Right hindlimb (tissue), 1 donor: Measurements from ENCODE around the gene CFAP57.

Source experiments
- DNase-seq: peaks from one replicate; pipeline ENCODE4 v3.0.0-alpha.2; 2018

The CFAP57 gene

DNA sequence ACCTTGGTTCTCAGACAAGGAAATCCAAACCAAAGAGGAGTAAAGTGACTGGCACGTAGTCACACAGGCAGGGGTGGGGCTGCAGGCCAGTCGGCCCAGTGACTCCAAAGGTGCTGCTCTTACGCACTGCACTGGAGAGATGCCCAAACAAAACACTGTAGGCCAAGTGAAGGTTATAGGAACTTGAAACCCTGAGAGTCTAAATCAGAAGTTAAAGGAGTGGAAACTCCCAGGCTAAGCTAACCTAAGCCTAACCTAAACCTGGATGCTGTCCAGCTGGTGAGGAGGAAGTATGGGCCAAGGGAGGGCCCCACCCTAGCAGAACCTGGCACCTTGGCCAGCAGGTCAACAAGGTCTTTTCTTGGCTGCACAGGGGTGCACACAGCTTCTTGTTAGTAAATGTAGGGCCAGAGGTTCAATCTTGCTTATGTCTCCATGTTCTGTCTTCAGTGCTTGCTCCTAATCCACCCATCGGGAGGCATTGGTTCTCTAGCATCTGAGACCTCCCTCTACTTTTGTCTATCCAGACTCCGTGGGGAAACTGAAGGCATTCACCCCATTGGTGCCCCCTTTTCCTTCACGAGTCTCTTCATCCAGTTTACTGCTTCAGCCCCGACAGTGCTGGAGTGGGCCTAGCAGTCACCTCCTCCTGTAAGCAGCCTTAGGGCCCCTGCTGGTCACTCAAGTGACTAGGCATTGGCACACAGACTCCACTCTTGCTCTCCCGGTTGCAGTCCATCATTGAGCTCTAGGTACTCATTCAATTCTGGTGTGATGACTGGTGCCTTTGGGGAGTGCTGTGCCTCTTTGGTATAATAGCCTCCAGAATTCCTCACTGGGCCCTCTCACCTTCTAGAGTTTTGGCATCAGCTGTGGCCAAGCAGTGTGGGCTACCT is 84.8 kb downstream of the CFAP57 start:
- DNase-seq = no peak

DNA sequence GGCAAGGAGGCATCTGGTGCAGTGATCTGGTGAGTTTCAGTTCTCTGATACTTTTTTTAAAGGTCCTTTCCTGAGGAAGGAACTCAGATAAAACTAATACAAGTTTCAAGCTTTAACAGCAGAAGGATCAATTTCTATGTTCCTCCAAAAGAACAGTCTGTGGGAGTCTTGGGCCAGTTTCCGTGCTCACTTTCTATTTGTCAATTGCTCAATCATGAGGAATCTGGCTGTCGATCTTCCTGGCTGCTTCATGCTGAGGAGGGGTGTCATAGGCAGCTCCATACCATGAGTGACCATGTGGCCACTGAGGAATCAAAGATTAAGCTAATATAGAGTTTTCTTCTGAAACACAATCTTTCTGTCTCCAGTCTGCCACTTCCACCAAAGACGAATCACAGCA is 86.2 kb downstream of the CFAP57 start:
- no peak for DNase-seq

DNA sequence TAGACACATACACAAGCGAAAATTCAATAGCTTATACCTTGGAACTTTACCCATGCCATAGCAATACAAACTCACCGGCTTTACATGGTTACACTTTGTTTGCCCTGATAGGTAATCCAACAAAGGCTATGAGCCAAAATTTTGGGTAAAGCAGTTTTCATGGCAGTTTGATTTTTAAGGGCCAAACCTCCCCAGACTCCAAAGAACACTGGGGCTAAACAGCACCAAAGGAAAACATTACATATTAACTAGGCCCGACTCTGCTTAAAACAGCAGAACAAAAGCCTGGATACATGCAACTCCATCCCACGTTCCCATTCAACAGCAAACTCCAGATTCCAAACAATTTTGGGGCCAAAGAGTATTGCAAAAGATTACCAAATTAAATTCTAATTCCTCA is 93.3 kb downstream of the CFAP57 start:
- DNase-seq = no peak

DNA sequence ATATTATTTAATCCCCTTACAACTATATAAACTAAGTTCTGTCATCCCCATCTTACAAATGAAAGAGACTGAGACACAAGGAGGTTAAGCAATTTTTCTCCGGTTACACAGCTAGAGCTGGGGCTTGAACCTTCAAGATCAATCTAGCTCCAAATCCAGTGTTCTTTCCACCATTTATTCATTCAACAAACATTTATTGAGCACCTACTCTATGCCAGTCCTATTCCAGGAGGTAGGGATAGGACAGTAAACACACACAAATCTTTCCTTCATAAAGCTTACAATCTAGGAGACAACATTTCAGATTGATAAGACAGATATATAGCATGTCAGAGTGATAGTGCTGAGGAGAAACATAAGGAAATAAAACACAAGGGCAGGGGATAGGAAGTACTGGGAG is 94.8 kb downstream of the CFAP57 start:
- DNase-seq = no peak

DNA sequence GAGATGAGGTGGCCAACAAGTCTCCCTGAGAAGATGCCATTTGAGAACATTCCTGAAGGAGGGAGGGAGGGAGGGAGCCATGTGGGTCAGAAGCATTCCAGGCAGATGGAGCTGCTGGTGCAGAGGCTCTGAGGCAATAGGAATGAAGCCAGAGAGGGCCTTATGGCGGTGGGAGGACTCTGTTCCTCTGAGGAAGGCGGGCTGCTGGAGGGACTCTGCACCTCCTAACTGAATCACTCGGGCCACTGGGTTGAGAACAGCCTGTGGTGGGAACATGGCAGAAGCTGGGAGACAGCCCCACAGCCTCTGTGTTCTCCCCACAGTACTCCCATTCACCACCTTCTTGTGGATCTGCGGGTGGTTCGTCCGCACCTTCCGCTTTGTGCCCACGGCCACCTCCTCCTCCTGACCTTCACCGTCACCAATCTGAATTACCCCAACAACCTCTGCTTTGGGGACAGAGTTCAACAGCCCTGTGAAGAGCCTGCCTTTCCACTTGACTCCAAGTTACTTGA is 95.2 kb downstream of the CFAP57 start:
- no peak for DNase-seq

DNA sequence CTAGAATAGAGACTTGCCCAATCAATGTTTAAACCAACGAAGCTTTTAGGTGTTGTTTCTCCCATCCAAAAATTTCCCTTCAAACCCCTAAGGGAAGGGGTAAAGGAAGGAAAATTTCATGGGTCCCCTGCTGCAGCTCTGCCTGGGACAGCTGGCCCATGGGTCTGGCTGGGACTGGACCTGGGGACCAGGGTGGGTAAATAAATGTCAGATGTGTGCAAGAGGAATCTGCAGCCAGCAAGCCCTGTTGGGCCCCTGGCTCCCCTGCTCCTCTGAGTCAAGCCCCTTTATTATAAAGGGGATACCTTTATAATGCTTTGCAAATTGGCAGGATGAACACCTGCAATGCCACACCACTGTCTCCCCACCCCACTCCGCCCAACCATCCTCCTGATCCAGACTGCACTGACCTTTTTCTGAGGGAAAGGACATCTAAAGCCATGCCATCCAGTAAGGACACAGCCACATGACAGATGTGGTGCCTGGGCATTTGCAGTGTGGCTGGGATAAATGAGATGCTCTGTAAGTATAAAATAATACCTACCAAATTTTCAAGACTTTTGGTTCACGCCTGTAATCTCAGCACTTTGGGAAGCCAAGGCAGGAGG is 95.8 kb downstream of the CFAP57 start:
- no peak for DNase-seq

DNA sequence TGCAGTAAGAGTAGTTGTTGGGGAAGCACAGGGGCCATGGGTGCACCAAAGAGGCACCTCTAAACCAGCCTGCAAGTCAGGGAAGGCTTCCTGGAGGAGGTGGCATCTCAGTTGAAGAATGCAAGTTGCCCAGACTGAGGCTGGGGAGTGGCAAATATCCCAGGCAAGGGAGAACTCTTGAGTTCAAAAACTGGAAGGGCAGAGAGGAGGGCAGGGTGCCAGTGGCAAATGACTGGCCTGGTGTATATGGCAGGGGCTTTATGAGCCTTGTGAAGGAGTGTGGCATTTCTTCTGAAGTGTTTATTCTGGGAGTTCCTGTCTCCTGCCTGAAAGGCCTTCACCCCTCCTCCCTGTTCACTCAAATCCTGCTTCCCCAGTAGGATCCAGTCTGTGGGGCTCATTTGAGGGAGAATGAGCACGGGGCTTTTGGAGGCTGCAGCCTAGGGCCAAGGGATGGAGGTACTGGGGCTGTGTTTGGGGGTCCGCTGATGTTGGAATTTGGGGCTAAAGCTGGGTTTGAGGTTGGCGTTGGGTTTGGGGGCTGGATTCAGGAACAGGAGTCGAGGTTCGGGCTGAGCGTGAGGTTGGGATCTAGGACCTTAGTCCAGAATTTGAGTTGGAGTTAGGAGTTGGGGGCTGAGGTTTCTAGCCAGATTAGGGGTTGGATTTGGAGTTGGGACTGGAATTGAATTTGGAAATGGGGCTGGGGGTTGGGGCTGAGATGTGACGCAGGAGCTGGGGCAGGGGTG is 97.7 kb downstream of the CFAP57 start, which contains the start of gene TMEM125:
TSS of gene TMEM125 (plus strand) at position 357 of the 749 bp plus-strand sequence. CDS start 2,740 bp downstream, outside the sequence.
- no peak for DNase-seq

DNA sequence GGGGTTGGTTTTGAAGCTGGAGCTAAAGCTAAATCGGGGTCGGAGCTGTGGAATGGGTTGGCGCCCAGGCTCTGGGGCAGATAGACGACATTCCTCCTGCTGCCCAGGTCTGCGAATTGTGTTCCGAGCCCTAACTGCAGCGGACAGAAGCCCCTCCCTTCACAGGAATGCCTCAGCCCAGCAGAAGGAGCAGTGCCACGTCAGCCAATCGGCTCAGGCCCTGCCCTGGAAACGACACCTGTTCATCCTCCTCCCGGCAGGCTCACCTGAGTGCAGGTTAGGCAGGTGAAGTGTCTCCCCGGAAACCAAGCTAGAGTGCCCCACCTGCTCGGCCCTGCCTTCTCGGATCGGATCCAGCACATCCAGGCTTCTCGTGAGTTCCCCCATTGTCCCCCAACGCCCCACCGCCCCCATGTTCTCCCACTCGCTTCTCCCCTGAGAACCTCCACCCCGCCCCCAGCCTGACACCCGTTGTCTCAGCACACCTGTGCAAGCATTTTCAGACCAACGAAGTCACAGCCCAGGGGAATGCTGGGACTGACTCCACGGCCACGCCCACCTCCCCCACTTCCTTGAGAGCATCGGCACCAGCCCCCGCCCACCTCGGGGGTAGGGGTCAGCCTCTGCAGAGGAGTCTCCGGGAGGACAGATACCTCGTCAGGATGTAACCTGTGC is 98.4 kb downstream of the CFAP57 start:
- no peak for DNase-seq

DNA sequence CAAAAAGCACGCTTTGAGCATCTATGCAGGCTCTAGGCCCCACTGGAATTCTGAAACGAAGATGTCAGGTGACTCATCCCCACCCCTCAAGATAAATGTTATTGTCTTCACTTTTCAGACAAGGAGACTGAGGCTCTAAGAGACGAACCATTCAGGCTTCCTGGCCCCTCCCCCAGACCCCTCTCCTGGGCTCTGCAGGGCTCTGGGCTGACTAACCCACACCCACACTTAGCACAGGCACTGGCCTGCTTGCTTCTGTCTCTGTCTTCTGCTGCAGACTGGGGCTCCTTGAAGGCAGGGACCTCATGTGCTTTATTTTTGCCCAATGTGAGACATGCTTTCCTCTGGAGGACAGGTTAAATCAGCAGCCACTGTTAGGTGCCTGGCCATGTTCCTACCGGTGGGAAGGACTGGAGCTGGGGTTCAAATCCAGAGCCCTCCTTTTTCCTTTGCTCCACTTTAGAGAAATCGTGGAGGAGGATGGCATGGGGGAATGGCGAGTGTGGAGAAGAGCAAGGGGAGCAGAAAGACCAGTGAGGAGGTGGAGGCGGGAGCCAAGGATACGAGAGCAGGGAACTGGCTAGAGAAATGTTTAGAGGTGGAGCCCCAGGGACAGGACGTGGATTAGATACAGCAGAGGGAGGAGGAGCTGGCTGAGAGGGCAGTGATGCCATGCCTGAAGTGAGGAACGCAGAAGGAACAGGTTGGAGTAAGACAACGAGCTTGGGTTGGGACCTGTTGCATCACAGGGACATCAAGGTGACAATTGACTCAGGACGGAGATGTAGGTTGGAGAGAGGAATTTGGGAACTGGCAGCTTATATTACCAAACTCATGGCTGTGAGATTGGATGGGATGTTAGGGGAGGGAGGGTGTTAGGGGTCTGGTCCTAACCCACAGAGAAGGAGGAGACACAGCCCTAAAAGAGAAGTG is 99.3 kb downstream of the CFAP57 start:
- no peak for DNase-seq

DNA sequence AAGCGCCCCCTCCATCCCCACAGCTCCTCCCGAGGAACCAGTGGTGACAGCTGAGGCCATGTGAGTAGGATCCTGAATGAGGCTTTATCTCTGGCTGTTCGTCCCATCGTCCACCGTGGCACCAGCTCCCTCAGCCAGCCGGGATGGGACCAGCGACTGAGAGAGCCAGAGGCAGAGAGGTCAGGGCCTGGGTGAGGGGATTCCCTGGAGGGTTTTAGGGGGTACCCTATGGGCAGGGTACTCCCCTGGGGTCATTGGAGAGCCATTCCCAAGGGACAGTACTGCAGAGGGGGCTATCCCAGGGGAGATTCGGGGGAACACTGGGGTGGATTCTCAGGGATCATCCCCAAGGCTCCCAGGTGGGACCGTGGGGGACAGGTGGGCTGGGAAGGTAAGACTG is 100.0 kb downstream of the CFAP57 start:
- DNase-seq = no peak

DNA sequence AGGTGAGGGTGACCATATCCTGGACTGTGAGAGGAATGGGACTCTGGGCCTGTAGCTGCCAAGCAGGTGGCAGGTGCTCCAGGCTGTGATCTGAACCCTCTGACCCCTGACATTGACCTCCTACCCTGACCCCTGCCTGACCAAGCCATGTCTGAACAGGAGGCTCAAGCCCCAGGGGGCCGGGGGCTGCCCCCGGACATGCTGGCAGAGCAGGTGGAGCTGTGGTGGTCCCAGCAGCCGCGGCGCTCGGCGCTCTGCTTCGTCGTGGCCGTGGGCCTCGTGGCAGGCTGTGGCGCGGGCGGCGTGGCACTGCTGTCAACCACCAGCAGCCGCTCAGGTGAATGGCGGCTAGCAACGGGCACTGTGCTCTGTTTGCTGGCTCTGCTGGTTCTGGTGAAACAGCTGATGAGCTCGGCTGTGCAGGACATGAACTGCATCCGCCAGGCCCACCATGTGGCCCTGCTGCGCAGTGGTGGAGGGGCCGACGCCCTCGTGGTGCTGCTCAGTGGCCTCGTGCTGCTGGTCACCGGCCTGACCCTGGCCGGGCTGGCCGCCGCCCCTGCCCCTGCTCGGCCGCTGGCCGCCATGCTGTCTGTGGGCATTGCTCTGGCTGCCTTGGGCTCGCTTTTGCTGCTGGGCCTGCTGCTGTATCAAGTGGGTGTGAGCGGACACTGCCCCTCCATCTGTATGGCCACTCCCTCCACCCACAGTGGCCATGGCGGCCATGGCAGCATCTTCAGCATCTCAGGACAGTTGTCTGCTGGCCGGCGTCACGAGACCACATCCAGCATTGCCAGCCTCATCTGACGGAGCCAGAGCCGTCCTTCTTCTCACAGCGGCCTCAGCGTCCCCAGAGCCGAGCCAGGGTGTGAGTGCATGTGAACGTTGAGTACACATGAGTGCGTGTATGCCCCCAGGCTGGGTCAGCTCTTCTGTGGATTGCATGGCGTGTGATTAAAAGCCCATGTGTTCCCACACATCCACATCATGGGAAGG is 100.7 kb downstream of the CFAP57 start:
- DNase-seq = no peak

DNA sequence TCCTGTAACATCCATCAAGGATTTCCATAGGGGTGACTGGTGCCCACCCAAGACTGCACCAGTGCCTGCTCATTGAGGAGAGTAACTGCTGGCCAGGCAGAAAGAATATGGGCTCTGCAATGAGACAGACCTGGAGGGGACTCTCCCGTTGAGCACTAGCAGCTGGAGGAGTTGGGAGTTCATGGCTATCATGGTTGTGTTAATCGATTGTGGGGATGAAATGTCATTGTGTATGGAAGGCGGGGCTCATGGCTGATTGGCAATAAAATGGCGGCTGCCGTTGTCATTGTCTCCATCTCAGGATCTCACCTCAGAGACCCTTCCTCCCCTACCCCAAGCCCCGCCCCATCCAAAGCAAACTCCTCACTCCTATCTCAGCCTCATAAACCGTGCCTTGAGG is 101.6 kb downstream of the CFAP57 start:
- no peak for DNase-seq

DNA sequence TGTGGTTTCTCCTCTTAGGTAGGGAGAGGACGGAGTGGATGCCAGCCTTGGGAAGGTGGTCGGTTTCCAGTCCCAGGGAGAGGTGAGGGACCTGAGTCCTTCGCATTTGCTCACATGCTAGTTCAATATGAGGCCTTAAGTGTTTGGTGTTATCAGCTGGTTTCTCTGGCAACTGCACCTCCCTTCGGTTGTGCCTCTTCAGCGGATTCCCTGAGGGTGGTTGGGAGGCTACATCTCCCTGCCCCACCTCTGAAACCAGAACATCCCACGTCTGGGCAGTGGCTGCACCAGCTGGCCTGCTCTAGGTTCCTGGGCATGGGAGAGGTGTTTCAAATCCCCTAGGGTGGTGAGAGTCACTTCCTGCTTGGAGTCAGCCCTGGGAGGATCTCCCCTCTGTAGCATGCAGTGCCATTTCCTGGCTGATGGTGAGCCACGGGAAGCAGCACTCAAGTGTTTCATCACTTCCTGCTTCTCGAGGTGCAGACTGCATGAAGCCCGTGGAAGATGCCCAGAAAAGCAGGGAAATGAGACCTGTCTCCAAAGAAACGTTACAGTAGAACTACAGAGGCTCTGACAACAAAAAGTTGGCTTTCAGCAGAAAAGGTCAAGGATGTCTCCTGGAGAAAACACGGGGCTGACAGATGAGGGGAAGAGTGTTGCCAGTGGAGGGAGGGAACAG is 102.1 kb downstream of the CFAP57 start:
- no peak for DNase-seq

DNA sequence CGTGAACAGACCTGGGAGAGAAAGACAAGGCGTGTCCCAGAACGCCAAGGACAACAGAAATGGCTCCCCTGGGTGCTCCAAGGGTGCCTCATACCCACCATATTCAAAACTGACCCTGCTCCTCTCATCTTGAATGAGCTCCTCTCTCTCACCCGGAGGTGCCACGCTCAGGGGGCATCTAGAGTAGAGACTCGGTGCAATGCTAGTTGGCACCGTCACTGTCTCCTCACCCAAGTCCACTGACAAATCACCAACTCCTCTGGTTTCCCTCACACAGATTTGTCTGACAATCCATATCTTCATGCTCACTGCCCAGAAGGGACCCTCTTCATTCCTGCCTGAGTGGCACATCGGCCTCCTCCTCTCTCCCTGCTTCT is 102.7 kb downstream of the CFAP57 start:
- DNase-seq = no peak

DNA sequence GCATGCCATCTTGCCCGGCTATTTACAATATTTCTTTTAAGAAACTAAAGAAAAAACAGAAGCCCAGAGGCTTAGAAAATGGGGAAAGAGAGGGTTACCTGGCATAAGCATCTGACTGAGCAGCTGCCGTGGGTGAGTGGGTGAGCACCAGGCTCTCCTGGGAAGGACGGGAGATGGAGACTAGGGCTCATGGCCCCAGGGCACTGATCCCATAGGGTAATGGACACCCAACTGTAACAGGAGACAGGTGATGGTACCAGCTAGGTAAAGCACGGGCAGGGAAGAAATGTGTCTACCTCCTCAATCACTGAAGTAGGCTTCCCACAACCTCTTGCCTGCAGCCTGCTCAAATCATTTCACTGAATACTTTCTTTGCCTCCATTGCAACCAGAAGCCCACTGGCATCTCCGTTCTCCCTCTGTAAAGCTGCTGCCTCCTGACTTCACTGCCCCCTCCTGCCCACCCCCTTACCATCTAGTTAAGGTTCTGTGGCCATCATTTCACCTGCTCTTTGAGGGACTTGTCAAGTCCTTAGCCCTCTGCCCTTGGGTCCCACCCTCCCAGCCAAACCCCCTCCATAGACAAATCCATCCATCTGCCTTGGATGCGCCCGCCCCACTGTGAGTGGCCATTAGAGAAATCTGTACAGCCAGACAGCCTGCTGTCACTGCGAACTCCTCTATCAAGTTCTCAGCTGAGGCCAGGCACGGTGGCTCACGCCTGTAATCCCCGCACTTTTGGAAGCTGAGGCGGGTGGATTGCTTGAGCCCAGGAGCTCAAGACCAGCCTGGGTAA is 103.9 kb downstream of the CFAP57 start:
- no peak for DNase-seq

DNA sequence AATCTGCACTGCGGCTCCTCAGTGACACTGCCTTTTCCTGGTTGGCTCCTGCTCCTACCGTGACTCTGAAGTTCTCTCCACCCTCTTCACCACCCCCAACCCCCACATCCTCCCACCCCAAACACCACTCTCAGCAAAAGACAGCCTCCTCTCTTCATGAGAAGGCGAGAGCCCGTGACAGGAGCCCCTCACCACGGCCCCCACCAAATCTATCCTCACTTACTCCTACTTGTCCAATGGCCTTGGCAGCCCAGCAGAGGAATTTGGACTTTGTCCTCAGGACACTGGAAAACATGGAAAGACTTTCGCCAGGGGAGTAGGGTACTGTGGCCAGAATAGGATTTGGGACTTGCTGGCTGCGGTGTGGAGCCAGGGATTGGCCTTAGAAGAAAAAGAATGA is 104.5 kb downstream of the CFAP57 start:
- no peak for DNase-seq

DNA sequence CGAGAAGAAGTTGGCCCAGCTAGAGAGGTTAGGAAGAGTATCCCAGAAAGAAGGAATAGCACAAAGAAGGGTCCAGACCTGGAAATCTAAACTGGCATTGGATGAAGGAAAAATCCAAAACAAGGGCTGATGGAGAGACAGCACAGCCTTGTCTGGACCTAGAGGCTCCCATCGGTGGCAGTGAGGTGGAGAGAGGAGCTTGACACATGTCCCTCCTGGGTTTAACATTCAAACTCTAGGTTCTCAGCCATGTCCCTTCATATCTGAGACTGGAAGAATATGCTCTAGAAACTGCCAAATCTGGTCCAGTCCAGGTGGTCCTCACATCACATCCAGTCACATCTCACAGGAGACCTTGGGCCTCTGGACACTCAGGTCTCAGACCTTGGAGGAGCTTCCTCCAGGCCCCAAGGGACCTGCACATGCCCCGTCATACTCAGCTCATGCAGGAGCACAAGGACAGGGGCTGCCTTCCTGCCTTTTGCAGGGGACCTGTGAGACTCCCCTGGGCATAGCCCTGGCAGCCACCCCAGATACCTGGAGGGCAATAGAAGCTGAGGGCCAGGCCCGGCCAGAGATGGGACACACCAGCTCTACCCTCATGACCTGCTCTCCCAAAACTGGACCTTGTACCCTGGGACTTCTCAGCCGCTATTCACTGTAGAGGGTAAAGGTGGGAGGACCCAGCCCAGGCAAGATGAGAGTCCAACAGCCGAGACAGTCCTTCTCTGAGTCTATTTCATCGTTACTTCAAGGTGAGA is 105.2 kb downstream of the CFAP57 start:
- no peak for DNase-seq

DNA sequence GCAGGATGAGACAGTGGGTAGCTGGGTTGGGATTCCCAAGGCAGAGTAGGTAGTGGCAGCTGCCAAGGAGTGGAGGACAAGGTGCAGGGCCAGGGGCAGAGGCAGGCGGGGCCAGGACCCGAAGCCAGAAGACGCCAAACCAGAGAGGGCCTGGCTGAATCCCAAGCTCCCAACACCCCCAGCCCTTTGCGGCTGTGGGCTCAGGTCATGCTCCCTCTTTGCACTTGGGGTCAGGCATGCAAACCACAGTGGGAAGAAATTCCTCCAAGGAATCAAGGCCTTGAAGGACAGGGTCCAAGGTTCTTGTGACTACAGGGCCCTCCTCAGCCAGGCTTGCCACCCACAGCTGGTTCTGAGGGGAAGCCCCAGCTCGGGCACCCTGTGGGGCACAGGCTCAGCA is 107.0 kb downstream of the CFAP57 start:
- no peak for DNase-seq
